SK-N-SH (cell line): ENCODE measurements around the gene PPP3CB.

Experiments
- CTCF ChIP-seq: fragments of 200-600 bp; sonication (generic); IDR thresholded peaks from 2 replicates; pipeline ENCODE4 v1.6.1; 2017; ENCODE audit warnings: antibody characterized with exemption, mild to moderate bottlenecking, moderate library complexity
- EZH2phosphoT487 ChIP-seq: fragments of 200-600 bp; sonication (generic); IDR thresholded peaks from 2 replicates; pipeline ENCODE4 v1.6.1; 2017; ENCODE audit warnings: low read depth, mixed run types, mild to moderate bottlenecking, antibody characterized with exemption, moderate library complexity, borderline replicate concordance
- MXI1 ChIP-seq: IDR thresholded peaks from 2 replicates; pipeline ENCODE4 v1.6.1; 2012; ENCODE audit warnings: mild to moderate bottlenecking, low read depth, low read length, improper control_type of control experiment
- NRF1 ChIP-seq: IDR thresholded peaks from 2 replicates; pipeline ENCODE4 v1.6.1; 2012; ENCODE audit warnings: low read depth, mild to moderate bottlenecking, low read length
- SMC3 ChIP-seq: IDR thresholded peaks from 2 replicates; pipeline ENCODE4 v1.6.1; 2012; ENCODE audit warnings: low read depth, low read length, improper control_type of control experiment
- USF2 ChIP-seq: fragments of 150-350 bp; IDR thresholded peaks from 2 replicates; pipeline ENCODE4 v1.6.1; 2017; ENCODE audit warnings: antibody characterized with exemption, low read length, low read depth, borderline replicate concordance

- TF ChIP-seq CTCF (no peak), USF2 (no peak), SMC3 (no peak), EZH2phosphoT487 (no peak), NRF1 (peak; percentile 54; the same call in 1 of the 2 replicates), MXI1 (no peak; the same call in 1 of the 2 replicates)
Observed at GRCh38 chr10:73495884-73496674, at the start of gene PPP3CB.
